Stomach smooth muscle (tissue), 2 donors: ENCODE results near the gene MRPL10.

Experiments used
- H3K27ac ChIP-seq: one replicate; pipeline ENCODE4 v1.7.0; 2013; ENCODE audit warnings: mild to moderate bottlenecking, low read length, inconsistent platforms
- H3K27me3 ChIP-seq, 2 donors: one replicate each; pipeline ENCODE4 v1.7.0; 2013; ENCODE audit warnings: low read length in 2 of 2; ENCODE audit not compliant: insufficient read depth in 2 of 2, control insufficient read depth in 1 of 2
- H3K36me3 ChIP-seq, 2 donors: one replicate each; pipeline ENCODE4 v1.7.0; 2013; ENCODE audit warnings: low read length in 2 of 2; ENCODE audit not compliant: control insufficient read depth in 2 of 2, insufficient read depth in 2 of 2
- H3K4me1 ChIP-seq: one replicate; pipeline ENCODE4 v1.7.0; 2013; ENCODE audit warnings: low read length; ENCODE audit not compliant: control insufficient read depth, insufficient read depth
- H3K4me3 ChIP-seq, 2 donors: one replicate each; pipeline ENCODE4 v1.7.0; 2013; ENCODE audit warnings: low read length in 2 of 2
- H3K9ac ChIP-seq, 2 donors: one replicate each; pipeline ENCODE4 v1.7.0; 2013; ENCODE audit warnings: low read length in 2 of 2, mild to moderate bottlenecking in 1 of 2
- H3K9me3 ChIP-seq, 2 donors: one replicate each; pipeline ENCODE4 v1.7.0; 2013; ENCODE audit warnings: low read length in 2 of 2; ENCODE audit not compliant: control insufficient read depth in 2 of 2
- donor health status: healthy.
- donor health status: Pancreatic carcinoma.

Gene MRPL10

GRCh38 chr17:47872019-47872650 lies 40.8 kb upstream of the MRPL10 start:
- no peak overlapping the region for H3K9ac ChIP-seq
- peaks cover 5% of the 10 kb centered on the region for H3K4me1 ChIP-seq
- no peak overlapping the region for H3K27ac ChIP-seq
- H3K9me3 ChIP-seq = no peaks in the 10 kb centered on the region
- H3K4me3 ChIP-seq = no peak overlapping the region
- peaks cover 48 to 52% of the 10 kb centered on the region in 2 donors for H3K27me3 ChIP-seq
- H3K36me3 ChIP-seq = no peaks in the 10 kb centered on the region

DNA sequence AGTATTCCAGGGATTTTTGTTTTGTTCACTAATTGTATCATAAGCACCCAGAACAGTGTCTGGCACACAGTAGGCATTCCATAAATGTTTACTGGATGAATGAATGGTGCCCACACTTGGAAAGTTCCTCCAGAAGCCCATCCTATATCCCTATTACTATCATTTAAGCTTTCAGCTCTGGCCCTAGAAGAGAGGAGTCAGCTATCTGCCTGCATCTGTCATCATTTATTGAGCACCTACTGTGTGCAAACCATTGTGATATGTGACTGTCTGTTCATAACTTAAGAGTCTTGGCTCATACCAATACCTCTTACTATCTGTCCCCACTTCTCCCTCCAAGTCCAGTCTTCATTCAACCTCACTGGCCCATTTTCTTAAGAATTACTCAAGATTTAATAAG lies 39.7 kb upstream of the MRPL10 start:
- Histone ChIP-seq H3K4me3 (no peak overlapping the region), H3K27ac (no peak overlapping the region), H3K9ac (no peak overlapping the region), H3K27me3 (peaks cover 52 to 55% of the 10 kb centered on the region in 2 donors), H3K9me3 (no peaks in the 10 kb centered on the region), H3K4me1 (peaks cover 5% of the 10 kb centered on the region), H3K36me3 (no peaks in the 10 kb centered on the region)

GRCh38 chr17:47870056-47870455 lies 38.7 kb upstream of the MRPL10 start:
- no peak overlapping the region for H3K4me3 ChIP-seq
- no peaks in the 10 kb centered on the region for H3K36me3 ChIP-seq
- H3K27me3 ChIP-seq = peaks cover 50% of the 10 kb centered on the region in 2 donors
- H3K4me1 ChIP-seq = peaks cover 5% of the 10 kb centered on the region
- no peaks in the 10 kb centered on the region for H3K9me3 ChIP-seq
- no peak overlapping the region for H3K27ac ChIP-seq
- H3K9ac ChIP-seq = no peak overlapping the region

DNA sequence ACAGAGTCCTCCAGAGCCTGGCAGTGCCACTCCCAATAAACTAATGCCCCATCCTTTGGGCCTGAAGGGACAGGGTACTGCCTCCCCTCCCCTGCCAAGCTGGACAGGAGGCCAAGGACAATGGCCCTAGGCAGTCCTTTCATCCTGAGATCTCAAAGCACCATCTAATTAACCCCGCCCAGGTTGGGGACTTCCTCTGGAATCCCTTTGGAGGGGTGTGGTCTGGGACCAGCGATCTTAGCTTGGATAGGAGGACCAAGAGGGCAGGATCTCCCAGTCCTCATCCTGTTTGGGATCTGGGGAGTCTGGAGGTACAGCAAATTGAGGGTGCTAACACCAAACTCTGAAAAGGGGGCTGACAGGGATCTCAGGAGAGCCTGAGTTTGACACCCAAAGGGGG lies 37.8 kb upstream of the MRPL10 start:
- H3K9ac ChIP-seq = no peak overlapping the region
- H3K4me1 ChIP-seq = peaks cover 5% of the 10 kb centered on the region
- H3K9me3 ChIP-seq = no peaks in the 10 kb centered on the region
- H3K4me3 ChIP-seq = no peak overlapping the region
- peaks cover 42 to 44% of the 10 kb centered on the region in 2 donors for H3K27me3 ChIP-seq
- H3K36me3 ChIP-seq = no peaks in the 10 kb centered on the region
- no peak overlapping the region for H3K27ac ChIP-seq

- Histone ChIP-seq H3K9ac (no peak overlapping the region), H3K36me3 (no peaks in the 10 kb centered on the region), H3K27ac (no peak overlapping the region), H3K27me3 (peaks cover 38 to 41% of the 10 kb centered on the region in 2 donors), H3K4me3 (no peak overlapping the region), H3K9me3 (no peaks in the 10 kb centered on the region), H3K4me1 (peaks cover 5% of the 10 kb centered on the region)
Observed at GRCh38 chr17:47867813-47868533, 36.6 kb upstream of the MRPL10 start.

GRCh38 chr17:47866941-47867340 lies 35.6 kb upstream of the MRPL10 start:
- Histone ChIP-seq H3K4me1 (no peaks in the 10 kb centered on the region), H3K27me3 (peaks cover 29 to 31% of the 10 kb centered on the region in 2 donors), H3K27ac (no peak overlapping the region), H3K9me3 (no peaks in the 10 kb centered on the region), H3K4me3 (no peak overlapping the region), H3K9ac (no peak overlapping the region), H3K36me3 (no peaks in the 10 kb centered on the region)

- Histone ChIP-seq H3K27ac (no peak overlapping the region), H3K27me3 (peaks cover 20 to 31% of the 10 kb centered on the region in 2 donors), H3K4me1 (no peaks in the 10 kb centered on the region), H3K36me3 (no peaks in the 10 kb centered on the region), H3K9me3 (no peaks in the 10 kb centered on the region), H3K4me3 (no peak overlapping the region), H3K9ac (no peak overlapping the region)
Observed at GRCh38 chr17:47864791-47865216, 33.5 kb upstream of the MRPL10 start.

DNA sequence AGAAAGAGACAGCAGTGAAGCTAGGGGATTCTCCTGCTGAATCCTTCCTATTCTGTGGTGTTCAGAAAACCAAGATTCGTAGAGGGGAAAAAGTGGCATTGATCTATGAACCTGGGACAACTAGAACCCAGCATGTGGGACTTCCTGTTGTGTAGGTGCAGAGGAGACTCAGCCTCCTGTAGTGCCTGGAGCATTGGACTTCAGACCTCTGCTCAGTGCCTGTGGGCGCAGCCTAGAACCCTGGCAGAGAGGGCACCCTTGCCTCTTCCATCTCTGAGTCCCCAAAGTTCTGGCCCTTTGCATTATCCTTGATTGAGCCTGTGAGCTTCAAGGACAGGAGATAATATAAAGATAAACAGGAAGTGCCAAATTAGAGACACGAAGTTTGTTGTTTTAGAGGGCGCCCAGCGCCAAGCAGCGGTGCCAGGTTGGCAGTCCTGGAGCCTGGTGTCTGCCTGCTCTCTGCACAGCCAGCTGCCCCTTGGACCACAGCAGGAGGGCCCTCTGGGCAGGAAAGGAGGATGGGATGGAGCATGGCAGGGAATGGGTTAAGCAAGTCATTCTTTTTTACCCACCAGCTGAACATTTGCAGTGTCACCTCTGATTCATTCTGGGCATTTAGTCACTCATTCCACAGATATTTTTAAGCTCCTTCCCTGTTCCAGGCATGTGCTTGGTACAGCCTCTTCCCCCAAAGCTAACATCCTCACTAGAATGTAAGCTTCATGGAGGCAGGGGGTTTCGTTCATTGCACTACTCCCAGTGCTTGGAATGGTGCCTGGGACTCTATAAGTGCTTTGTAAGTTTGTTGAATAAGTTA lies 31.5 kb upstream of the MRPL10 start:
- Histone ChIP-seq H3K4me1 (no peaks in the 10 kb centered on the region), H3K9me3 (no peaks in the 10 kb centered on the region), H3K27me3 (peaks cover 25 to 26% of the 10 kb centered on the region in 2 donors), H3K4me3 (no peak overlapping the region), H3K27ac (no peak overlapping the region), H3K9ac (no peak overlapping the region), H3K36me3 (no peaks in the 10 kb centered on the region)

- no peak overlapping the region for H3K4me3 ChIP-seq
- H3K27ac ChIP-seq = no peak overlapping the region
- no peaks in the 10 kb centered on the region for H3K36me3 ChIP-seq
- no peak overlapping the region for H3K9ac ChIP-seq
- H3K9me3 ChIP-seq = no peaks in the 10 kb centered on the region
- no peaks in the 10 kb centered on the region for H3K4me1 ChIP-seq
- H3K27me3 ChIP-seq = peaks cover 36 to 43% of the 10 kb centered on the region in 2 donors
Observed at GRCh38 chr17:47860386-47860785, 29.0 kb upstream of the MRPL10 start.

DNA sequence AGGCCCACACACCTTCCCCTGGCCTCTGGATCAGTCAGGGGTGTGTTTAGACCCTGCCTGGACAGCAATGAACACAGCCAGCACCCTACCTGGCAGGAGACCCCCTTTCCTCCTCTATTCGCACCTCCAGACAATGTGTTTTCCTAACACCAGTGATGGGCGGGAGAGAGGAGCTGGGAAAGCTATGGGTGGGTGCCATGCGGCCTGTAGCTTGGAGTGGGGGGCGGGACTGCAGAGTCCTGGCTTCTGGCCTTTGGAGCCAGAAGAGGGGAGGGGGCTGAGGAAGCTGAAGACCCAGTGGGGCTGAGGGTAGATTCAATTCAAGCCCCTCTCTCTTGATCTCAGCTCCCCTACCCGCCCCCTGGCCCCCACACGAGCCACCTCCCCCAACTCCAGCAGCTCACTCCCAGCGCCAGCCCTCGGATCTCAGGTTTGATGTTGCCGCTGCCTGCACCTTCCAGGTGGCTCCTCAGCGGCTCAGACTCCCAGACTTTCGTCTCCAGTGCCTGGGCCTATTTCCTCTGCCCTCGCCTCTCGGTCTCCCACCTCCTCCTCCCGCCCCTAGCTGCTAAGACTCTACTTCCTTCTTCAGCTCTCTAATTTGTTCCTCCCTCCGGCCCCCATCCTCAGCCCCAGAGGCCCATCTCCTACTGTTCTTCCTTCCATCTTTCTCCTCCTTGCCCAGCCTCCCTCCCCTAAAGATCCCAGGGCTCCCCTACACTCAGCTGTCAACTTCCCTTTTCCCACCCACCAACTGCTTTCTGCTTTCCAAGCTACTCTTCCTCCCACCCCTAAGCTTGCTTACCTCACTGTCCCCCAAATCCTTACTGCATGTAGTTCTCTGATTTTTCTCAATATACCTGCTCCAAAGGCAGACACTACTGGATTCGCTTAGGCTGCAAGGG lies 26.5 kb upstream of the MRPL10 start:
- H3K9me3 ChIP-seq = no peaks in the 10 kb centered on the region
- no peaks in the 10 kb centered on the region for H3K4me1 ChIP-seq
- H3K27ac ChIP-seq = no peak overlapping the region
- H3K9ac ChIP-seq = no peak overlapping the region
- no peaks in the 10 kb centered on the region for H3K36me3 ChIP-seq
- H3K4me3 ChIP-seq = no peak overlapping the region
- H3K27me3 ChIP-seq = peaks cover 59 to 69% of the 10 kb centered on the region in 2 donors
